OCI-LY3 (cell line): ENCODE data around the gene ATP2B1.

Experiments used
- H2AFZ ChIP-seq: fragments of 200-600, 300-600 bp; shearing (Covaris generic); 2 replicates; pipeline ENCODE4 v1.6.0; 2014; ENCODE audit warnings: antibody characterized with exemption, low read depth, low read length
- H3K27ac ChIP-seq: fragments of 200-600, 300-600 bp; sonication (generic); 2 replicates; pipeline ENCODE4 v1.5.1; 2014; ENCODE audit warnings: mild to moderate bottlenecking, low read length, moderate library complexity, mixed read lengths
- H3K27me3 ChIP-seq: fragments of 200-600, 300-600 bp; sonication (generic); 2 replicates; pipeline ENCODE4 v1.6.1; 2014; ENCODE audit warnings: low read depth, low read length, mixed read lengths
- H3K36me3 ChIP-seq: fragments of 200-600, 300-600 bp; sonication (generic); replicated peaks from 2 replicates; pipeline ENCODE3; 2014; ENCODE audit warnings: low read depth, low read length, mixed read lengths
- H3K4me1 ChIP-seq: fragments of 300-600, 200-600 bp; sonication (generic); 2 replicates; pipeline ENCODE4 v1.6.1; 2014; ENCODE audit warnings: low read length, mixed read lengths
- H3K4me2 ChIP-seq: fragments of 200-600, 300-600 bp; sonication (generic); 2 replicates; pipeline ENCODE4 v1.6.1; 2014; ENCODE audit warnings: low read length, mixed read lengths
- H3K4me3 ChIP-seq: fragments of 300-600, 200-600 bp; sonication (generic); 2 replicates; pipeline ENCODE4 v1.5.1; 2014; ENCODE audit warnings: antibody characterized with exemption, mild to moderate bottlenecking, low read length, moderate library complexity
- H3K79me2 ChIP-seq: fragments of 300-600, 200-600 bp; shearing (Covaris generic); 2 replicates; pipeline ENCODE4 v1.6.1; 2014; ENCODE audit warnings: mild to moderate bottlenecking, low read length, mixed read lengths
- H3K9ac ChIP-seq: fragments of 300-600, 200-600 bp; shearing (Covaris generic); 2 replicates; pipeline ENCODE4 v1.6.0; 2014; ENCODE audit warnings: mild to moderate bottlenecking, low read length, moderate library complexity
- H3K9me3 ChIP-seq: fragments of 200-600, 300-600 bp; shearing (Covaris generic); 2 replicates; pipeline ENCODE4 v1.6.1; 2014; ENCODE audit warnings: low read length, mixed read lengths; ENCODE audit not compliant: insufficient read depth
- H4K20me1 ChIP-seq: fragments of 200-600, 300-600 bp; sonication (generic); 2 replicates; pipeline ENCODE4 v1.6.1; 2016; ENCODE audit warnings: low read length, mixed read lengths; ENCODE audit not compliant: insufficient read depth
- CTCF ChIP-seq: fragments of 200-600, 300-600 bp; sonication (generic); IDR thresholded peaks from 2 replicates; pipeline ENCODE4 v1.5.1; 2014; ENCODE audit warnings: antibody characterized with exemption, low read length, low read depth
- EZH2phosphoT487 ChIP-seq: fragments of 200-600 bp; shearing (Covaris generic); IDR thresholded peaks from 2 replicates; pipeline ENCODE4 v1.6.1; 2018; ENCODE audit warnings: antibody characterized with exemption, mixed run types, low read depth

Gene ATP2B1

GRCh38 chr12:89649820-89650219 lies 58.8 kb downstream of the ATP2B1 start:
- Histone ChIP-seq H3K4me3 (no peak overlapping the region), H2AFZ (no peak overlapping the region), H3K27me3 (no peaks in the 10 kb centered on the region), H3K9me3 (no peaks in the 10 kb centered on the region), H3K27ac (no peak overlapping the region), H4K20me1 (peaks cover 29% of the 10 kb centered on the region), H3K79me2 (peaks cover 82% of the 10 kb centered on the region), H3K4me2 (no peak overlapping the region), H3K4me1 (no peaks in the 10 kb centered on the region), H3K9ac (no peak overlapping the region), H3K36me3 (peaks cover 22% of the 10 kb centered on the region)
- TF ChIP-seq CTCF (no peak), EZH2phosphoT487 (no peak)

- H3K4me1 ChIP-seq: no peaks in the 10 kb centered on the region
- no peak overlapping the region for H3K9ac ChIP-seq
- H4K20me1 ChIP-seq: peaks cover 34% of the 10 kb centered on the region
- H3K79me2 ChIP-seq: peaks cover 83% of the 10 kb centered on the region
- H3K27me3 ChIP-seq: no peaks in the 10 kb centered on the region
- no peak overlapping the region for H3K4me2 ChIP-seq
- no peak overlapping the region for H3K4me3 ChIP-seq
- H3K9me3 ChIP-seq: no peaks in the 10 kb centered on the region
- no peak for TF ChIP-seq CTCF
- TF ChIP-seq EZH2phosphoT487: no peak
- H2AFZ ChIP-seq: no peak overlapping the region
- no peak overlapping the region for H3K27ac ChIP-seq
- peaks cover 19% of the 10 kb centered on the region for H3K36me3 ChIP-seq
These were observed 59.5 kb downstream of the ATP2B1 start for GRCh38 chr12:89649139-89649538.

GRCh38 chr12:89648211-89648930 lies 60.3 kb downstream of the ATP2B1 start:
- H3K4me1 ChIP-seq: no peaks in the 10 kb centered on the region
- no peak overlapping the region for H3K9ac ChIP-seq
- H3K9me3 ChIP-seq: no peaks in the 10 kb centered on the region
- no peak overlapping the region for H3K4me3 ChIP-seq
- no peak overlapping the region for H3K4me2 ChIP-seq
- no peak overlapping the region for H2AFZ ChIP-seq
- no peaks in the 10 kb centered on the region for H3K27me3 ChIP-seq
- H3K36me3 ChIP-seq: peaks cover 13% of the 10 kb centered on the region
- peaks cover 34% of the 10 kb centered on the region for H4K20me1 ChIP-seq
- no peak overlapping the region for H3K27ac ChIP-seq
- peaks cover 79% of the 10 kb centered on the region for H3K79me2 ChIP-seq
- no peak for TF ChIP-seq CTCF
- TF ChIP-seq EZH2phosphoT487: no peak

- Histone ChIP-seq H3K27ac (no peak overlapping the region), H3K4me2 (no peak overlapping the region), H3K9ac (no peak overlapping the region), H3K79me2 (peaks cover 56% of the 10 kb centered on the region), H3K4me3 (no peak overlapping the region), H4K20me1 (peaks cover 34% of the 10 kb centered on the region), H2AFZ (no peak overlapping the region), H3K4me1 (no peaks in the 10 kb centered on the region), H3K9me3 (no peaks in the 10 kb centered on the region), H3K36me3 (peaks cover 7% of the 10 kb centered on the region), H3K27me3 (no peaks in the 10 kb centered on the region)
- no peak for TF ChIP-seq EZH2phosphoT487
- TF ChIP-seq CTCF: no peak
These were observed 63.2 kb downstream of the ATP2B1 start for GRCh38 chr12:89645434-89645833.
